HepG2 (cell line): Measurements from ENCODE around the gene STKLD1. TPM values are rescaled to one million over a fixed set of nuclear protein-coding genes. Genes with fewer than 3 reads are reported as not detected.

Experiments
- CBX2 ChIP-seq, 2 experiments: fragments of 200-600 bp in 1 of 2; sonication (generic); formaldehyde crosslinking in 1 of 2; IDR thresholded peaks; 2 replicates each; pipeline versions ENCODE4 v1.7.0 to v1.8.1; 2018 to 2022; ENCODE audit warnings: low read depth in 2 of 2, low read length in 1 of 2, mild to moderate bottlenecking in 1 of 2, missing genetic modification reagents in 1 of 2
- DNMT1 ChIP-seq: sonication (generic); formaldehyde crosslinking; IDR thresholded peaks from 2 replicates; pipeline ENCODE4 v1.5.1; 2020; ENCODE audit warnings: mild to moderate bottlenecking, missing genetic modification reagents
- FOXK2 ChIP-seq: fragments of 450-650 bp; IDR thresholded peaks from 2 replicates; pipeline ENCODE4 v1.6.1; 2016
- GATAD1 ChIP-seq: IDR thresholded peaks from 2 replicates; pipeline ENCODE4 v1.6.1; 2016; ENCODE audit warnings: missing genetic modification reagents, missing compliant biosample characterization
- HHEX ChIP-seq: IDR thresholded peaks from 2 replicates; pipeline ENCODE4 v1.6.1; 2016; ENCODE audit warnings: control low read depth
- ISX ChIP-seq: sonication (generic); formaldehyde crosslinking; conservative IDR thresholded peaks from 2 replicates; pipeline ENCODE4 v1.5.0; 2020; ENCODE audit warnings: missing genetic modification reagents
- KLF6 ChIP-seq: IDR thresholded peaks from 2 replicates; pipeline ENCODE4 v1.8.0; 2016; ENCODE audit warnings: missing biosample characterization, missing genetic modification reagents
- MED13 ChIP-seq: sonication (generic); formaldehyde crosslinking; IDR thresholded peaks from 2 replicates; pipeline ENCODE4 v1.5.0; 2020; ENCODE audit warnings: missing genetic modification reagents
- PREB ChIP-seq: sonication (generic); formaldehyde crosslinking; IDR thresholded peaks from 2 replicates; pipeline ENCODE4 v1.4.0; 2020; ENCODE audit warnings: missing genetic modification reagents
- SIN3A ChIP-seq: IDR thresholded peaks from 2 replicates; pipeline ENCODE4 v1.6.1; 2011; ENCODE audit warnings: low read depth, mild to moderate bottlenecking, control low read depth, low read length, borderline replicate concordance
- SIX4 ChIP-seq: sonication (generic); formaldehyde crosslinking; IDR thresholded peaks from 2 replicates; pipeline ENCODE4 v1.4.0; 2020; ENCODE audit warnings: missing genetic modification reagents
- SKIL ChIP-seq: sonication (generic); formaldehyde crosslinking; IDR thresholded peaks from 2 replicates; pipeline ENCODE4 v1.8.0; 2022; ENCODE audit warnings: missing genetic modification reagents, mild to moderate bottlenecking, moderate library complexity, borderline replicate concordance
- TCF7L2 ChIP-seq: IDR thresholded peaks from 2 replicates; pipeline ENCODE4 v1.6.1; 2011; ENCODE audit warnings: mild to moderate bottlenecking, low read depth, low read length, moderate library complexity
- THAP9 ChIP-seq: sonication (generic); formaldehyde crosslinking; IDR thresholded peaks from 2 replicates; pipeline ENCODE4; 2020; ENCODE audit warnings: missing genetic modification reagents, mild to moderate bottlenecking, borderline replicate concordance
- ZBTB37 ChIP-seq: sonication (generic); formaldehyde crosslinking; IDR thresholded peaks from 2 replicates; pipeline ENCODE4 v1.4.0; 2020; ENCODE audit warnings: mild to moderate bottlenecking, missing genetic modification reagents
- ZNF230 ChIP-seq: sonication (generic); formaldehyde crosslinking; IDR thresholded peaks from 2 replicates; pipeline ENCODE4 v1.4.0; 2020; ENCODE audit warnings: mild to moderate bottlenecking, missing genetic modification reagents
- ZNF232 ChIP-seq: sonication (generic); formaldehyde crosslinking; IDR thresholded peaks from 2 replicates; pipeline ENCODE4 v1.4.0; 2020; ENCODE audit warnings: missing genetic modification reagents, borderline replicate concordance
- ZNF496 ChIP-seq: sonication (generic); formaldehyde crosslinking; IDR thresholded peaks from 2 replicates; pipeline ENCODE4 v1.8.1; 2023; ENCODE audit warnings: mild to moderate bottlenecking, moderate library complexity, missing genetic modification reagents; ENCODE audit not compliant: insufficient replicate concordance
- ZNF501 ChIP-seq: sonication (generic); formaldehyde crosslinking; IDR thresholded peaks from 2 replicates; pipeline ENCODE4 v1.5.1; 2020; ENCODE audit warnings: mild to moderate bottlenecking, moderate library complexity, missing genetic modification reagents
- ZNF549 ChIP-seq: sonication (generic); formaldehyde crosslinking; IDR thresholded peaks from 2 replicates; pipeline ENCODE4 v1.5.0; 2020; ENCODE audit warnings: missing genetic modification reagents
- ZNF607 ChIP-seq: sonication (generic); formaldehyde crosslinking; IDR thresholded peaks from 2 replicates; pipeline ENCODE4 v1.5.1; 2020; ENCODE audit warnings: missing genetic modification reagents, mild to moderate bottlenecking, borderline replicate concordance
- ZNF816 ChIP-seq: sonication (generic); formaldehyde crosslinking; IDR thresholded peaks from 2 replicates; pipeline ENCODE4 v1.8.0; 2022; ENCODE audit warnings: missing genetic modification reagents, mild to moderate bottlenecking, borderline replicate concordance
- polyA plus RNA-seq, 8 experiments: library from polyadenylated mRNA; depleted of rRNA in 3 of 8; stranded (reverse) in 7 of 8; unstranded in 1 of 8; fragments of >200 nt; fragmentation: Illumina TruSeq in 4 of 8; extraction: Trizol in 4 of 8; gene quantifications; 2 replicates each; pipeline versions ENCODE4 v1.2.1 to v1.2.3, GENCODE V29; 2011 to 2016; ENCODE audit warnings: low read depth in 4 of 8, missing spikeins in 1 of 8, mixed read lengths in 1 of 8; ENCODE audit not compliant: insufficient read depth in 1 of 8
- total RNA-seq, 5 experiments: library from RNA; depleted of rRNA; stranded (reverse); fragments of >200 nt; fragmentation: Illumina TruSeq; extraction: Trizol; gene quantifications; 2 replicates each; pipeline ENCODE4 v1.2.3, GENCODE V29; 2016; ENCODE audit warnings: low read depth in 1 of 5

STKLD1 gene
- total and polyA plus RNA-seq, 2 of the 13 experiments (the other 11 are each of a cell fraction or from before 2014, with no cell fraction given), result 1.5 to 2.2 TPM

- TF ChIP-seq KLF6 (peak; percentile 71; the same call in 1 of the 2 replicates), TCF7L2 (no peak), ZNF496 (CRISPR knock-in tag) (no peak), ZNF549 (CRISPR knock-in tag) (no peak), MED13 (CRISPR knock-in tag) (peak; percentile 95), SIN3A (peak; percentile 84; the same call in 1 of the 2 replicates), ZBTB37 (CRISPR knock-in tag) (no peak), PREB (no peak), HHEX (CRISPR knock-in tag) (no peak), ZNF607 (CRISPR knock-in tag) (peak; percentile 93), SIX4 (CRISPR knock-in tag) (peak; percentile 24; the same call in 1 of the 2 replicates), ZNF816 (CRISPR knock-in tag) (peak; percentile 78; the same call in 1 of the 2 replicates), ZNF501 (CRISPR knock-in tag) (peak; percentile 98), ZNF230 (CRISPR knock-in tag) (peak; percentile 87), DNMT1 (peak; percentile 99), SKIL (peak; percentile 41; the same call in 1 of the 2 replicates), ISX (CRISPR knock-in tag) (no peak), CBX2 (IDR thresholded peaks at IDR 0.05; ENCODE audit: low read depth, low read length) (no peak), CBX2 (CRISPR knock-in tag; IDR thresholded peaks at IDR 0.05; ENCODE audit: low read depth) (no peak), THAP9 (CRISPR knock-in tag) (peak; percentile 92), ZNF232 (CRISPR knock-in tag) (peak; percentile 39; the same call in 1 of the 2 replicates), GATAD1 (peak; percentile 97), FOXK2 (peak; percentile 61; the same call in 1 of the 2 replicates)
These were observed 40.0 kb upstream of the STKLD1 start, which contains the start of gene SURF6 (continued) for GRCh38 chr9:133335924-133336811.
